ENCODE measurements around the gene RNF187.

The RNF187 gene

GRCh38 chr1:228544021-228544850, 57.1 kb downstream of the RNF187 start:
- Histone ChIP-seq H3K4me3 (ENCODE audit: low read depth, low read length) (no peak overlapping the region), H3K27me3 (ENCODE audit: insufficient read depth, low read depth, severe bottlenecking) (no peaks in the 10 kb centered on the region), H3K36me3 (no peaks in the 10 kb centered on the region), H3K9me3 (ENCODE audit: severe bottlenecking) (no peaks in the 10 kb centered on the region), H3K27ac (no peak overlapping the region)
- DNase-seq, result no peak
- TF ChIP-seq CTCF (IDR thresholded peaks at IDR 0.05; ENCODE audit: low read depth, low read length), result no peak

- DNase-seq, result no peak
- H3K9me3 ChIP-seq (ENCODE audit: severe bottlenecking), result no peaks in the 10 kb centered on the region
- no peak overlapping the region for H3K27ac ChIP-seq
- no peaks in the 10 kb centered on the region for H3K27me3 ChIP-seq (ENCODE audit: insufficient read depth, low read depth, severe bottlenecking)
- no peak overlapping the region for H3K4me3 ChIP-seq (ENCODE audit: low read depth, low read length)
- no peak for TF ChIP-seq CTCF (IDR thresholded peaks at IDR 0.05; ENCODE audit: low read depth, low read length)
- no peaks in the 10 kb centered on the region for H3K36me3 ChIP-seq
Observed at GRCh38 chr1:228544921-228545591, 57.9 kb downstream of the RNF187 start.

Measured in WERI-Rb-1 (cell line).